ENCODE measurements around the gene CHSY3.

DNA sequence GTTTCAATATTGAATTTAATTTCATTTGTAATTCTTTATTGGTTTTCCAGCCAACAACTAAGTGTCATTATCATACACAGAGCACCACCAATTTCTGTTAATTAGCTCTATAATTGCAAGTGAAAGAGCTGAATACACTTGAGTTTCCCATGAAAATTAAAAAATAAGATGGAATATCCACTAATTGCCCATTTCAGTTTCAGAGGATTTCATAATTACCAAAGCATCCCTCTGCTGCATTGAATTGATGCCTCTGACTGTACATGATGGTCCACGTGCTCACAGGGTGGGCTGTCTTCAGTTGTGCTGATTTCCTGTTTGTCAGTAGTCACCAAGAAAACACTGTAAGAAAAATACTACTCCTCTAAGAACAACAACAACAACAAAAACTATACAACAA, 163.8 kb downstream of the CHSY3 start:
- TF ChIP-seq, protein P1, sequence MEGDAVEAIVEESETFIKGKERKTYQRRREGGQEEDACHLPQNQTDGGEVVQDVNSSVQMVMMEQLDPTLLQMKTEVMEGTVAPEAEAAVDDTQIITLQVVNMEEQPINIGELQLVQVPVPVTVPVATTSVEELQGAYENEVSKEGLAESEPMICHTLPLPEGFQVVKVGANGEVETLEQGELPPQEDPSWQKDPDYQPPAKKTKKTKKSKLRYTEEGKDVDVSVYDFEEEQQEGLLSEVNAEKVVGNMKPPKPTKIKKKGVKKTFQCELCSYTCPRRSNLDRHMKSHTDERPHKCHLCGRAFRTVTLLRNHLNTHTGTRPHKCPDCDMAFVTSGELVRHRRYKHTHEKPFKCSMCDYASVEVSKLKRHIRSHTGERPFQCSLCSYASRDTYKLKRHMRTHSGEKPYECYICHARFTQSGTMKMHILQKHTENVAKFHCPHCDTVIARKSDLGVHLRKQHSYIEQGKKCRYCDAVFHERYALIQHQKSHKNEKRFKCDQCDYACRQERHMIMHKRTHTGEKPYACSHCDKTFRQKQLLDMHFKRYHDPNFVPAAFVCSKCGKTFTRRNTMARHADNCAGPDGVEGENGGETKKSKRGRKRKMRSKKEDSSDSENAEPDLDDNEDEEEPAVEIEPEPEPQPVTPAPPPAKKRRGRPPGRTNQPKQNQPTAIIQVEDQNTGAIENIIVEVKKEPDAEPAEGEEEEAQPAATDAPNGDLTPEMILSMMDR (conservative IDR thresholded peaks at IDR 0.05 in 1 of 2, IDR thresholded peaks at IDR 0.05 in 1 of 2; ENCODE audit: extremely low read depth in 1 of 2, insufficient read depth in 1 of 2, low read depth in 1 of 2, low read length in 2 of 2), result no peak
- TF ChIP-seq EZH2 (IDR thresholded peaks at IDR 0.05; ENCODE audit: borderline replicate concordance, low read length), result no peak

Measured in mammary epithelial cell (primary cell).